ENCODE results near the gene NUCKS1.

The NUCKS1 gene

DNA sequence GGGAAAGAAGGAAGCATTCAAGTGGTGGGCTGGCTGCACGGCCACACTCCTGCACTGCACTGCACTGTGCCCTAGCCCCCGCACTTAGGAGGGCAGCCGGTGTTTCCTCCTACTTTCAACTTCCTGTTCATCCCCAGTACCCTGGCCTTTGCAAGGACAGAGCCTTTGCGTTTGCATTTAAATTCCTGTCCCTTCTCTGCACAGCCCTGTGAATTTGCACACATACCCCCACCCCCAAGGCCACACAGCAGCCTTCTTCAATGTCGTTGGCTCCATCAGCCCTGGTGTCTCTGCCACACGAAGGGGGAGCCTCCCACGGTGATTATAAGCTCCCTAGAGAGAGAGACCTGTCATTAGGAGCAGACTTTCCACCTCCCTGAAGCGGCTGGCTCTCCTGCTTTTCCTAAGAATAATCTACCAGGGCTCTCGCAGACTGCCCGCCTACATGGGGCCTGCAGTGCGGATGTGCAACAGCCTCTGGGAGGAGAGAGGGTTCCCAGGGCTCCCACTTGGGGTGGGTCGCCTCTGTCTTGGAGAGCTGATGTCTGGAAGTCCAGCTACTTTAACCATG, 56.5 kb downstream of the NUCKS1 start:
- DNase-seq: no peak

DNA sequence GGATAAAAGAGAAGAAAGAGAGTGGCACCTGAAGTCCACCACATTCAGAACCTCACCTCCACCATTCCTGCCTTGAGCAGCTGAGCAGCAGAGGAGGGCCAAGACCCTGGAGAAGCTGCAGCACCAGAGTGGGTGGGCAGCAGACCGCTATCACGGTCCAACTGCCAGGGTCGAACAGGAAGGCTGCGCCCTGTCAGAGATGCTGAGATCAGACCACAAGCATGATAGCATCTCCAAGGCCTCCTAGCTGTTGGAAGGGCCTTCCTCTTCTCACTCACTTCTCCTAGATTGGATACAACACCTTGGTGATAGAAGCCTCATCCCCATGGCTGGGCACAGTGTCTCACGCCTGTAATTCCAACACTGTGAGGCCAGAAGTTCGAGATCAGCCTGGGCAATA, 57.6 kb downstream of the NUCKS1 start:
- DNase-seq: no peak

DNA sequence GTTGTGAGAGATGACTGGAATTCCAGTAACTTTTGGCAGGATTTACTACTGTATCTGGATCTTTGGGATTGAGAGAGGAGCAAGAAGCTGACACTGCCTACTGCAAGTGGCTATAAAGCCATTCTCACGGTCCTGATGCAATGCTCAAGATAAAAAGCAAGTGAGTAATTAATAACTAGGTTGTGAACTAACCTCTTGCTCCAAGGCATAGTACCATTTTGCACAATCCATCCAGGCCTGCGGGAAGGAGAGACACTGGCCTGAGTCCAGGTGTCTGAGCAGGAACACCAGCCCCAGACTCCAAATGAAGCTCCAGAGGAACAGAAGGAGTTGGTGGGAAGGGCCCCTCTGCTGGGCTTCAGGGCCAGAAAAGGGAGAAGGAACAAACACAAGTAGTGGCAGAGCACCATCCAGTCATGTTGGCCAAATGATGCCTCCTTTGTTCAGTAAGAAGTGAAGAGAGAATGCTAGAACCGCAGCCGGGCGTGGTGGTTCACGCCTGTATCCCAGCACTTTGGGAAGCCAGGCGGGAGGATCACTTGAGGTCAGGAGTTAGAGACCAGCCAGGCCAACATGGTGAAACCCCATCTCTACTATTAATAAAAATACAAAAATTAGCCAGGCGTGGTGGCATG, 59.7 kb downstream of the NUCKS1 start:
- DNase-seq: no peak

DNA sequence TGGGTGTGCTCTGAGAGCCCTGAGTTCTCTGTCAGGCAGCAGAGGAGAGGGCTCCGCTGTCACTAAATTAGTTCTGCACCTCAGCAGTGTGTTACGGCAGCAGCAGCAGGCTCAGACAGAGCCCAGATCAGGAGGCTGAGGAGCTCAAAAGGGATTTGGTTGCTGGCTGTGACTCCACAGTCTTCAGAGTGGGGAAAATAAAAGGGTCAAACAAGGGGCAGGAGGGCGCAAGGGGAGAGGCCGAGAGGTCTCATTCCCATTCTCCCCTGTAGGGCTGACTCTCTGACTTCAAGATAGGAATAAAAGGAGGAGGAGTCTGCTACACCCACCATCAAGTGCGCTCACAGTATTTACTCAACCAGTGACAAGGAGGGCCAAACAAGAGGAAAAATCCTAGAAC, 60.5 kb downstream of the NUCKS1 start:
- DNase-seq: no peak

DNA sequence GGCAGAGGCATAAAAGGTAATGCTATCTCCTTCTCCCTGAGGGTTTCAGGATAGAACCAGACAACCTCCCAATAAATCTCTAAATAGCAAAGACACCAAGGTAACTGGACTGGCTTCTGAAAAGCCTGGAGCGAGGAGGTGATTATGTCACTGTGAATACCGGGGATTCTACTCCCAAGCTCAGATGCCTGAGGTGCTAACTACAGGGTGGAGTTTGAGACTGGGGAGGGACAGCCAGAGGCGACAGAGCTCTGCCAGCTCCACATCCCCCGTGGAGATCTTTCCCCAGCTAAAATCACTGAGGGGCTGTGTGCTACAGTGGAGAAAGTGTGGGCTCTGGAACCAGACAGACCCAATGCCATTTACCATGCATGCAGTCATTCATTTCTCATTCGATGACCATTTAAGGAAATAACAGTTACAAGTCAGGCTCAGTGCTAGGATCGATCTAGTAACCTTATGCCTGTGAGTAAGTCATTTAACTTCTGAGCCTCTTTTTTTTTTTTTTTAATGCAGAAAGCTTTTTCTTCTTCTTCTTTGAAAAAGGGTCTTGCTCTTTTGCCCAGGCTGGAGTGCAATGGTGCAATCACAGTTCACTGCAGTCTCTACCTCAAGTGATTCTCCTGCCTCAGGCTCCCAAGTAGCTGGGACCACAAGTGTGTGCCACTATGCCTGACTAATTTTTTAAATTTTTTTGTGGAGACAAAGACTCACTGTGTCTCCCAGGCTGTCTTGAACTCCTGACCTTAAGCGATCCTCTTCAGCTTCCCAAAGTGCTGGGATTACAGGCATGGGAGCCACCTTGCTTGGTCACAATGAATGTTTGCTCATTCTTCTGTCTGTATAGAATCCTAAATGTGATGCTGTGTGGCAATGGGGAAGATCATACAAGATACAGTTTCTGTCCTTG, 61.6 kb downstream of the NUCKS1 start:
- DNase-seq: no peak

DNA sequence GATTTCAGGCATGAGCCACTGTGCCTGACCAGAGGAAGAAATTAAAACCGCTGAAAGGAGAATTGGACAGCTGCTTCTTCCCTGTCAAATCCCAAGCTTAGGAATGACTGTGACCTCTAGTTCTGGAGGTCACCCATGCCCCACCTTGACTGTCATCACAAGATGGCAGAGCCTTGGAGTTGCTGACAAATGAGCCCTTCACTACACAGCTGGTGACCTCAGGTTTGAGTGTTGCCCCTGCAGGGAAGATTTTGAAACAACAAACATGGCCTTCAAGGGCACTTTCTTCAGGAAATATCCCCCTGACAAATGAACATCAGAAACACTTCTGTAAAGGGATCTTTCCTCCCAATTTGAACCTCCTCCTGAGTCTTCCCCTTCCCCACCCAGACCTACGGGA, 62.7 kb downstream of the NUCKS1 start:
- no peak for DNase-seq

DNA sequence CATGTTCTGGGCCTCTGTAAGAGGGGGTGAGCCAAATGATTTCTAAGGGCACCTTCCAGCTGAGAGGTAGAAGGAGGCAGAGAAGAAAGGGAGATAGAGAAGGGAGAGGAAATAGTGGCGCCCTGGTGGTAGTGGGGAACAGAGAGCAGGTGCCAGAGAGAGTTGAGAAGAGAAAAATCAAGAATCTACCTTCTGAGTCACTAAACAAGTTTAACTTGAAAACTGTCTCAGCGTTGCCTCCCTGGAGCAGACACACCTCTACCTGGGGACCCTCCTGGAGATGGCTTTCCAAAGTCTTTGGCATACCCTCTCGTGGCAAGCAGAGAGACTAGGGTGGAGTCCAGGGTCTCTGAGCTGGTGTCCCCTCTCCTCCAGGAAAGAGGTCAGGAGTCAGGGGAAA, 68.6 kb downstream of the NUCKS1 start:
- DNase-seq: no peak

DNA sequence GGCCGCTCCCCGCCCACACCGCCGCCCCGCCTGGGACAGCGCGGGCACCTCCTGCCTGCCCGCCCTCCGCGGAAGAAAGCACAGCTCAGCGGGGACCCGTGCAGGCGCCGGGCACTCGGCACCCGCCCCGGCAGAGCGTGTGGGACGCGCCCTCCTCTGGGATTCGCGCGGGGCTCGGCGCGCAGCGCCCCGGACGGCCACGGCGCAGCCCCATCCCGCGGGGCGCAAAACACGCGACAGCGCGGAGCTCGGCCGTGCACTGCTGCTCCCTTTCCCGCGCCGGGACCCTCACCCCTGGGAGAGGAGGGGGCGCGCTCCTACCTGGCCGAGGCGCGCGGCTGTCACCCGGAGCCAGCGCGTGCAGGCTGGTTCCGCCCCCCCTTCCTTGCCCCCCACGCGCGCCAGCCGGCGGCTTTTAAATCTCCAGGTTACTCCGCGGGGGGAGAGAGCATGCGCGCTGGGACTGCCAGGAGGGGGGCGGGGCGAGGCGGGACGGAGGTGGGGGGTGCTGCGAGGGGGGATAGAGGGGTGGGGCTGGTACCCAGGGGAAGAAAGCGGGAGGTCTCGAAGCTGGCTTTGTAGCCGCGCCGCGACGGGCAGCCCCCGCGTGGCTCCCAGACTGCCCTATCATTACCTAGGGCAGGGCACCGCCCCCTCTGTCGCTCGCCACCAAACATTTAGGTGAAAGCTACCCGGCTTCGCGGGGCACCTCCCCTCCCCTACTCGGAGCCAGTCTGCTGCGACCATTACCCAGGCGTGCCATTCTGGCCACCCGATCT, 69.7 kb downstream of the NUCKS1 start, which contains the start of gene SLC45A3:
Gene SLC45A3 (minus strand): TSS at position 437 of the 779 bp plus-strand sequence. CDS start 15,853 bp downstream, outside the sequence.
- peak; percentile 19 for DNase-seq

DNA sequence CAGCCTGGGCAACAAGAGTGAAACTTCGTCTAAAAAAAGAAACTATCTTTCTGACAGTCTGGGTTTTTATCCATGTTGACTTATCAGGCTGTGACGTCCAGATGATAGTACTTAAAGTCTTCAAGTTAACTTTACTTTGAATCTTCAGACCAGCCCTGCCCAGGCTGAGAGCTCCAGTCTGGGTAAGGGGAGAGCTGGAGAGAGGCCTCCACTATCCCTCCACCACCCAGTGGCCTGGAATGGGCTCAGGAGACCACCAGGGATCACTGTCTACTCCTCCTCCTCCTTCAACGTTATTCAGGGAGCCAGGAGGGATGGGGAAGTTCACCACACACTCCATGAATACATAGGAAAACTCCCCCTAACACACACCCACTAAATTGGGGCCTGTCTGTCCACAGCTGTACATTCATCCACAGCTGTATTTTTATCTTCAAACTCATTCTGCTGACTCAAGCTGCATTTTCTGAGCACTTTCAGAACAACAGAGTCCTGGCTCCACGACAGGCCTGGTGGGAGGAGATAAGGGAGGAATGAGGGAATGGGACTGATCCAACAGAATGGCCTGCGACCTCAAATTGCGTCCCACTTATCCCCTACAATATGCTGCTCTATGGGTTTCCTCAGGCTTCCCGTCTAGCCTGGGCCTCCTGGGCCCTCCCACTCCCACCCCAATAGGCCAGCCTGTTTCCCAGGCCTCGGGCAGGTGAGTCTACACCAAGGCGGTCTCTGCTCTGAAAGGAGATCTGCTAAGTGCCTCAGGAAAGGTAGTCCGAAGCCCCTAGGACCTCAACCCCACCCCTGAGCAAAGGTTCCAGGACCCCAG, 71.5 kb downstream of the NUCKS1 start:
- DNase-seq: no peak

DNA sequence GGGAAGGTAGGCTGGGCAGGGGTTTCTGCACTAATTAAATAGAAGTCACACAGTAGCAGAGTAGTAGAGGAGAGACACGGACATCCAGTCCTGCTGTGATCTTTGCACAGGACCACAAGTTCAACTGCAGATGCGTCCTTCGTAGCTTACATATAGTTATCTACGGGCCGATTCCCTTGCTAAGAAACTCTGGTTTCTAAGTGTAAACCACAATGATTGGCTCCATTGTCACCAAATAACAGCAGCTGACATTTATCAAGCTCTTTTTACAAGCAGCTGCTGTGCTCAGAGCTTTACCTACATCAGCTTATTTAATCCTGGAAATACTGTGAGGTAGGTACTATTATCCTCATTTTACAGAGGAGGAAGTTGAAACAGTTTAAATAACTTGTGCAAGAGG, 72.8 kb downstream of the NUCKS1 start:
- DNase-seq: no peak

DNA sequence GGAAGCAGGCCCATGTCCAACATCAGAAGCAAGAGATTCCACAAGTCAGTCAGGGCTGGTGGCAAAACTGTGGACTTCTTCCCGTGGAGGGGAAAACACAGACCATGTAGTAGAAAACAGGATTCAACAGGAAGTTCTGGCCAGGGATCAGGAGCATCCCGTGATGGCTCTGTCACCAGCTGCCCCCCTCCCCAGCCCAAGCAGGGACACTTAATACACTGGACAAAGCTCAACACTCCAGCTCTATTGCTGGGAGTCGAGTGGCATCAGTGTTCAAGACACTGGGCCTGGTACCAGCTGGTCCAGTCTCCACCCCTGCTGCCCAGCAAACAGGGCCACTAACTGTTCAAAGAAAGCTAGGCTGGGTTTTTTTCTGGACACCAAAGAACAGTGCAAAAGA, 73.4 kb downstream of the NUCKS1 start:
- no peak for DNase-seq

DNA sequence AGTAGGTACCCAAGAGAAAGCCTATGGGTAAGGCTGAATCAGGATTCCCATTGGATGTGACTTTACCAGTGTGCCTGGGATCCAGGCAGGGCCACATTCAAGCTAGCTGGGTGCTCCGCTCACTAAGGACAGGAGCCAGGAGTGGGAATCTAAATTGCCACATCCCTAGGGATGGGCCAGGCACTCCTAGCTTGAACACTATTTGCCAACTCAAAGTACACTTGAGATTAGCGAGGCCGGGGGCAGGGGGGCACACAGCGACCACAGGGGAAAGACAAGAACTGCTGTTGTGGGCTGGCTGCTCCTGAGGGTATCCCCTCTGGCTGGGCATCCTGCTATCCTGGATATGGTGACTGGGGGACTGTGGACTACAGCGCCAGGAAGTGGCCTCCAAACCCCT, 74.0 kb downstream of the NUCKS1 start:
- no peak for DNase-seq

DNA sequence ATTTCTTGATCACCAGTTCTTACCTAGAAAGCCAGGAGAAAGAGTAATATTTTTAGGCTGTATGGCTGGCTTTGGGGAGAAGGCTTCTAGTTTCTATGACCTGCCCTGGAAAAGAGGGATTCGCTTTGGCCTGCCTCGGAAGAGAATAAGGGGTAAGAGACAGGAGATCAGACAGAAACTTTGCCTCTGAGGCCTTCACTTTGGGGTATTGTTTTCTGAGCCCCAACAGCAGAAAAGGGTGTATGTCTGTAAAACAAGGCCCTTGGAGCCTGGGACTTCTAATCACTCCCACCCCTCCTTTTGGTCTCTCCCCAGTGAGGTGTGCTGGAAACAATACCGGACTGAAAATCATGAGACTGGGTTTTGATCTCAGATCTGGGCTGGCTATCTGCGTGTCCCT, 74.7 kb downstream of the NUCKS1 start:
- no peak for DNase-seq

DNA sequence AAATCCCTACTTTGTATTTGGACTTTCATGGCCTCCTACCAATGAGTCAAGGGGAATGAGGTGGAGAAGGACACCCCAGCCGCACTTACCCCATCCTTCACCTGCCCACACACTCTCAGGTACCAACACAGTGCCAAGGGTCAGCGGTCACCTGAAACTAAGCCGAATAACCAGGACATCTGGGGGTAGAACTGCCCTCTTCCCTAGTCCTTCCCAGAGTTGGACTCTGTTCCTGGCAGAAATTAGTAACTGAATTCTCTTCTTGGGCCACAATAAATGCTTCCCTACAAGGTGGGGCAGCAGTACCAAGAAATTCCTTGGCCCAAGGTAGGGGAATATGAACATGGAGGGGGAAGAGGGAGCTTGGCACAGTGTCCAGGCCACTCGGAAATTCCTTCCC, 77.0 kb downstream of the NUCKS1 start:
- DNase-seq: no peak

DNA sequence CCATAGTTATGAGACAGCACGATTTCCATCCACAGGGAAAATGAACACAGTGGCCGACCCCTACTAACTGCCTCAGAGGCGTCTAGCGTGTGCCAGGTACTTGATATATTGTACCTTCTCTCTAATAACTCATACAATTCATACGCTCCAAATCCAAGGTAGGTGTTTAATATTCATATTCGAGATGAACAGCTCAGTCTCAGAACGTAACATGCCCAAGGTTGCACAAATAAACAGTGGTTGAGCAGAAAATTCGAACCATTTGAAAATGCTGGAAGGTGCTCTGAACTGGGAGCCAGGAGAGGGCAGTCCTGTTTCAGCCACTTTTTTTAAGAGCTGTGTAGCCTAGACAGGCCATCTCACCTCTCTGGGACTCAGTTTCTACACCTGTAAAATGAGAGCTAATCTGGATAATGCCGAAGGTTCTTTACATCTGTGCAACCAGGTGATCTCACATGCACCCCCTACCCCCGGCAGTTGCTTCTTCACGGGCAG, 77.5 kb downstream of the NUCKS1 start:
- DNase-seq: peak; percentile 26

DNA sequence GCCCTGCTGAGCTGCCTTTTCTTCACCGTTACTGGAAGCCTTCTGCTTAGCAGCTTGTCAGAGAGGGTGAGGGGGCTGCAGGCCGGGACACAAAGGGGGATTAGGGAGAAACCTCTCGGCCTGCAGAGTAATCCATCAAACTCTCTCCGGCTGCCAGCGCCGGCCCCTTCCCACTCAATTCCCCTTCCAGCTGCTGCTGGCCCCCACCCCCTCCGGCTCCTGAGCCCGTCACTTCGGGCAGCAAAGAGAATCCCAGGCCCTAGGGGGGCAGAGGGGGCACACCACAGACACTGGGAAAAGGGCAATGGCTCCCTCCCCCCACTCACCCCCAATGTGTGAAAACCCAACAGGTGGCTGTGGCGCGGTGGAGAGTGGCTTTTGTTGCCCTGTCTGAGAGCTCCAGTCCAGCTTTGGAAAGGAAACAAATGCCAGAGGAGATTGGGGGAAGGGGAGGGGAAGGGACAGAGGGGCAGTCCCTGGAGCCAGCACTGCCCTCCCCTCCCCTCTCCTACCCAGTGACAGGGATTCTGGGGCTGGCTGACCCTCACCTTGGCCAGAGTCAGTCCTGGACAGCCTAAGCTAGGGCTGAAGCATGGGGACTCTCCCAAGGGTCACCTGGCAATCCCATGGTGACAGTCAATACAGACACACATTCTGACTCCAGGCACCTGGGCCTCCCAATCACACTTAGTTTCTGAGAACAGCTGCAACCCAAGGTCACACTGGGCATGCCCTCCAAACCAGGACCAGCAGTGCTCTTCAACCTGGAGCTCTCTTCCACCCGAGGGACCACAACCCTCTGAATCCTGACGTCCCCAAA, 79.2 kb downstream of the NUCKS1 start:
- DNase-seq: no peak

DNA sequence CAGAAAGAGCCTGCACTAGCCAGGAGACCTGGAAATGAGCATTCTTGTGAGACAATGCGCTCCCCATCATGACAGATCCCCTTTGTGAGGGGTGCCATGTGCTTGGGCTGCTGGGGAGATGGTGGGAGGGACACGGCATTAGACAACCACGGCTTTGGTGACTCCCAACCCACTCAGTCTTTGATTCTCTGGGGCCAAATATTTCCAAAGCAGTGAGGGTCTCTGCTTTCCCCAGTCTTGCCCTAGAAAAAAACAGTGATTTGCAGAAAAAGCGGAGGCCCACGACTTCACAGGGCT, 79.9 kb downstream of the NUCKS1 start:
- no peak for DNase-seq

DNA sequence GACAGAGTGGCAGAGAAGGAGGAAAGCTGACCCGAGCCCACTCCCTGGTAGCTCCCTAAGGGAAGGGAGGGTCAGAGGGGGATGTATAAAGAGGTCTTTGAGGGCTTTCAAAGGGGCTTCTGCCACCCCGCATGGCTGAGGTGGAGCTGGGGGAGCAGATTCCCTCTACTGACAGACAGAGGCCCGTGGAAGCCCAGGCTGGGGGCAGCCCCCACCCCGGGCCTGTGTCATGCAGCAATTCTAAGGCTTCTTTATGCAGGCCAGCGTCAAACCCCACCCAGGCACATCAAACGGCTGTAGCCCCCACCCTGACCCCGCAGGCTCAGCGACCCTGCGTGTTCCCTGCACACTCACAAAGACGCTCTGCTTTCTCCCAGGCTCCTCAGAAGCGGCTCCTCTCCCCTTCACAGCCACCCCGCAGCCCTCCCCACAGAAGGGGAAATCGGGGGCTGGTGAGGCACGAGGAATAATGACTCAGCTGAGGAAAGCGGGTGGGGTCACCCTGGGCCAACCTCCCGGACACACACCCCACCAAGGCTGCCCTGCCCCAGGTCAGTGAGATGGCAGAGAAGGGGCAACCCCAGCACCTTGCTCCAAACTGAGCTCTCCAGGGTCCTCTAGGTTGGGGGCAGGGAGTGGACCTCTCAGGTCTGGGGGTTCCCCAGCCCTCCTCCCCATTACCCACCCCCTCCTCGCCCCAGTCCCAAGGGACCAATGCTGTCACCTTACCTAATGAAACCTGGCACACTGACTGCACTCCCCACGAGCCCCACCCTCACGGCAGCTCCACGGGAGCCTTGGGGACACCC, 80.4 kb downstream of the NUCKS1 start:
- no peak for DNase-seq

DNA sequence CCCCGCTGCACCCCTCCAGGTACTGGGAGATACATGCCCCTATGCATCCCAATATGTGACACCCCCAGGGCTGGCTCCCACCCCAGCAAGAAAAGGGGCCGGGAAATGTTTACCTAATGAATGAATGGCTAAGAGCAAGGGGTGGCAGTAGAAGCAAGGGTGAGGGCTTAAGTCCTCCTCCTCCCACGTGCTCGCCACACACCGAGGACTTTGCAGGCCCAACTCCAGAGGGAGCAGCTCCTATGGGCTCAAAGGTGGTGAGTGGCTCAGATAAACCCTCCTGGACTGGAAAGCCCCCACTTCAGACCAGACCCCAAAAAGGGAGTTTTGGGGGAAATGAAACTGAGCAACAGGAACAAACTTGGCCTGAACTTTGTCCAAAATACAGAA, 81.0 kb downstream of the NUCKS1 start:
- DNase-seq: no peak

DNA sequence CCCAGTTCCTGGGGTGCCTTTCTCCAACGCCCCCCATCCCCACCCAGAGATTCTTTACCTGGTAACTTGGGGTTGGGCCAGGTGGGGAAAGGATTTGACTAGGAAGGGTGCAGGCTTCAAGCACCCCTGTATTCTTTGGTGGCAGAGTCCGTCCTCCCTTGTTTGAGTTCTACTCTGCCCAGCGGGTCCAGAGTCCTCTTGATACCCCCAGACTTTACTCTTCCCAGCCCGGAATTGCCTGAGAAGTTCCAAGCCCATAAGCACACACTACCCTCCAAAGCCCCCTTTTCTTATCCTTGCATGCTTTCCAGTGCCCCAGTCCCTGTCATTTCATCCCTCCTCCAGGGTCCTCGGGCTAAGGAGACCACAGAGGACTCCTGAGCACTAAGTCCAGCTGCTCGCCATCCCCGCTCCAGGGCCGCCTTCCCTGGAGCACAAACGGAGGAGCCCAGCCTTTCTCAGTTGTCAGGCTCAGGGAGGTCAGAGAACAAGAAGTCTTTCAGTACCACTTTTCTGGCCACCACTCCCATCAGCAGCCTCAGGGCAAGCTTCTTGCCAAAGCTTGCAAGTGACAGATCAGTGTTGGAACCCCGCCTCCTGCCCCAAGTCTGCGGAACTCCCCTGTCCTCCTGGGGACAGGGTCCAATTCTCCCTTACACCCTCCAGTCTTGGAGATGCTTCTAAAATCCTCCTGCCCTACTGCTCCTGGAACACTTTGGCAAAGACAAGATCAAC, 81.9 kb downstream of the NUCKS1 start:
- no peak for DNase-seq
